Endothelial cell of umbilical vein (primary cell): Measurements from ENCODE around the gene RASIP1. TPM values are rescaled to one million over a fixed set of nuclear protein-coding genes. Genes with fewer than 3 reads are reported as not detected.

ENCODE experiments used
- BruUV-seq: library from RNA; stranded (reverse); fragments of 400-500 nt; replicated peaks from 2 replicates; lab custom pipeline; 2021; lab: Mats Ljungman, UMichigan
- CTCF ChIA-PET: fragments of 300-600, 350-600 bp; sonication (Branson Sonifier 250); formaldehyde crosslinking; loops from one replicate; lab custom pipeline; 2021; ENCODE audit warnings: antibody characterized with exemption, inconsistent platforms; lab: Charles Lee
- POLR2A ChIA-PET: fragments of 300-600, 350-600 bp; sonication (Branson Sonifier 250); formaldehyde crosslinking; loops from one replicate; lab custom pipeline; 2021; ENCODE audit warnings: antibody characterized with exemption, inconsistent platforms; lab: Charles Lee
- DNase-seq: peaks from one replicate; pipeline ENCODE4 v3.0.0-alpha.2; 2011; ENCODE audit warnings: low read depth, low spot score
- FAIRE-seq: peaks from 2 replicates; lab custom pipeline; 2011; peaks lifted over from hg19 to GRCh38; lab: Jason Lieb, UNC
- H2AFZ ChIP-seq: 2 replicates; pipeline ENCODE4 v1.6.0; 2012; ENCODE audit warnings: low read depth, low read length, control low read depth, inconsistent platforms
- H3K27ac ChIP-seq: 2 replicates; pipeline ENCODE4 v1.5.1; 2011; ENCODE audit warnings: low read depth, mild to moderate bottlenecking, control low read depth, low read length, moderate library complexity; ENCODE audit not compliant: insufficient read depth
- H3K27me3 ChIP-seq, 2 experiments: 2 replicates each; pipeline versions ENCODE4 v1.6.0 to v1.6.1; 2011; ENCODE audit warnings: low read length in 2 of 2, mixed read lengths in 1 of 2; ENCODE audit not compliant: control insufficient read depth in 2 of 2, insufficient read depth in 2 of 2
- H3K36me3 ChIP-seq, 2 experiments: 2 replicates in 1 of 2; 3 replicates in 1 of 2; pipeline ENCODE4 v1.5.1; 2011; ENCODE audit warnings: low read length in 2 of 2, mild to moderate bottlenecking in 1 of 2, moderate library complexity in 1 of 2; ENCODE audit not compliant: control insufficient read depth in 2 of 2, insufficient read depth in 2 of 2; ENCODE audit errors: extremely low read depth in 1 of 2
- H3K4me1 ChIP-seq: 3 replicates; pipeline ENCODE4 v1.5.1; 2011; ENCODE audit warnings: mild to moderate bottlenecking, low read length; ENCODE audit not compliant: control insufficient read depth, insufficient read depth; ENCODE audit errors: extremely low read depth
- H3K4me2 ChIP-seq: 2 replicates; pipeline ENCODE4 v1.6.1; 2011; ENCODE audit warnings: low read length, control low read depth, mixed read lengths; ENCODE audit not compliant: insufficient read depth
- H3K4me3 ChIP-seq, 3 experiments: fragments of 200-600 bp in 1 of 3; sonication (generic), shearing (Covaris generic) in 1 of 3; replicated peaks in 1 of 3; 2 replicates each; pipeline ENCODE4 v1.5.1; 2011 to 2016; ENCODE audit warnings: control low read depth in 3 of 3, low read length in 3 of 3, mild to moderate bottlenecking in 2 of 3, inconsistent platforms in 1 of 3, low read depth in 1 of 3, moderate library complexity in 1 of 3; ENCODE audit not compliant: insufficient read depth in 1 of 3
- H3K79me2 ChIP-seq: 2 replicates; pipeline ENCODE4 v1.6.0; 2012; ENCODE audit warnings: low read length, inconsistent platforms; ENCODE audit not compliant: control insufficient read depth, insufficient read depth
- H3K9ac ChIP-seq: replicated peaks from 2 replicates; pipeline ENCODE3; 2011; ENCODE audit warnings: low read length, control low read depth; ENCODE audit not compliant: insufficient read depth; ENCODE audit errors: extremely low read depth
- H3K9me1 ChIP-seq: replicated peaks from 3 replicates; pipeline ENCODE4 v1.6.0; 2011; ENCODE audit warnings: mild to moderate bottlenecking, low read length; ENCODE audit not compliant: control insufficient read depth, insufficient read depth; ENCODE audit errors: extremely low read depth
- H3K9me3 ChIP-seq: replicated peaks from 2 replicates; pipeline ENCODE4 v1.5.1; 2012; ENCODE audit warnings: low read length, inconsistent platforms; ENCODE audit not compliant: control insufficient read depth, insufficient read depth
- H4K20me1 ChIP-seq: replicated peaks from 2 replicates; pipeline ENCODE3; 2011; ENCODE audit warnings: mild to moderate bottlenecking, low read length; ENCODE audit not compliant: control insufficient read depth, insufficient read depth; ENCODE audit errors: extremely low read depth
- EZH2 ChIP-seq: IDR thresholded peaks from 2 replicates; pipeline ENCODE4 v1.6.1; 2012; ENCODE audit warnings: borderline replicate concordance, low read depth, mild to moderate bottlenecking, moderate library complexity, low read length, inconsistent platforms; ENCODE audit not compliant: severe bottlenecking
- FOS ChIP-seq: IDR thresholded peaks from 2 replicates; pipeline ENCODE4 v1.6.1; 2011; ENCODE audit warnings: mild to moderate bottlenecking, low read length, moderate library complexity, borderline replicate concordance; ENCODE audit not compliant: insufficient read depth
- GATA2 ChIP-seq: IDR thresholded peaks from 2 replicates; pipeline ENCODE4 v1.7.0; 2011; ENCODE audit warnings: low read depth, mild to moderate bottlenecking, moderate library complexity, mixed read lengths, low read length; ENCODE audit not compliant: insufficient read length, insufficient read depth
- JUN ChIP-seq: IDR thresholded peaks from 2 replicates; pipeline ENCODE4 v1.6.1; 2011; ENCODE audit warnings: borderline replicate concordance, low read depth; ENCODE audit not compliant: insufficient read length, insufficient read depth
- MYC ChIP-seq: IDR thresholded peaks from one replicate; pipeline ENCODE4 v1.6.1; 2011; ENCODE audit warnings: mild to moderate bottlenecking, low read depth, low read length
- POLR2A ChIP-seq: IDR thresholded peaks from 2 replicates; pipeline ENCODE4 v1.6.1; 2012; ENCODE audit warnings: low read depth, mild to moderate bottlenecking, control low read depth, low read length
- POLR2AphosphoS5 ChIP-seq: IDR thresholded peaks from 2 replicates; pipeline ENCODE4 v1.6.1; 2012; ENCODE audit warnings: low read depth, mild to moderate bottlenecking, control low read depth, low read length, moderate library complexity; ENCODE audit not compliant: insufficient read depth
- dilution Hi-C: fragments of 300-500 bp; cut with MboI; formaldehyde crosslinking; loops from one replicate; pipeline ENCODE4 v1.15.0; 2019; ENCODE audit warnings: low sequenced_read_pairs; ENCODE audit not compliant: extremely low pct_ligation_motif_present
- intact Hi-C: fragments of 100-400 bp; cut with micrococcal nuclease; formaldehyde crosslinking; loops from one replicate; pipeline ENCODE4 v1.10.0; 2022
- polyA plus RNA-seq, 4 experiments: library from polyadenylated mRNA; depleted of rRNA in 3 of 4; stranded (reverse) in 3 of 4; unstranded in 1 of 4; fragments of >200 nt; gene quantifications; 2 replicates each; pipeline versions ENCODE4 v1.2.1 to v1.2.3, GENCODE V29; 2011 to 2012; ENCODE audit warnings: missing spikeins in 1 of 4
- total RNA-seq: library from RNA; stranded (reverse); gene quantifications from 2 replicates; pipeline ENCODE4 v1.2.3, GENCODE V29; 2021
- TF ChIP-seq, protein P1 (sequence below): IDR thresholded peaks from 2 replicates; pipeline ENCODE4 v1.6.1; 2011; ENCODE audit not compliant: insufficient read depth, insufficient read length
- TF ChIP-seq, protein P2 (sequence below), 2 donors: IDR thresholded peaks; 1 replicate in 1 of 2; 2 replicates in 1 of 2; pipeline ENCODE4 v1.5.1; 2011; ENCODE audit warnings: low read length in 2 of 2, mild to moderate bottlenecking in 2 of 2, moderate library complexity in 2 of 2, control low read depth in 1 of 2, inconsistent platforms in 1 of 2, low read depth in 1 of 2; ENCODE audit not compliant: insufficient read depth in 1 of 2; ENCODE audit errors: extremely low read depth in 1 of 2

Gene RASIP1
- total and polyA plus RNA-seq, 2 donors (not counting 3 experiments of a cell fraction or from before 2014, with no cell fraction given) = 66.2 to 82.1 TPM

DNA sequence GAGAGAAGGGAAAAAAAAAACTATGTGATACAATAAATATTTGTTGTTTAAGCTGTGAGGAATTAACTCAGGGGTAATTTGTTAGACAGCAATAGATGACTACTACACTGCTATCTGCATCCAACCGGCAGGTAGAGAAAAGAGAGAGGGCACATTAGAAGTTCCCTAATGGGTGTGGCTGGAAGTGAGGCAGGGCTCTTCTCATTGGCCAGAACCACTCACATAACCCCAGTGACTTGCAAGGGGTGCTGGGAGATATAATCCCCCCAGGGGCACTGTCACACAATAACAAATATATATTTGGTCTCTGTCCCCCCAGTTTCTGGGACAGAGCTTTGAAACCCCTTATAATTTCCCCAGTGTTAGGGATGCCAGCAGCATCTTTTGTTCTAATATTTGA, 39.2 kb upstream of the RASIP1 start:
- Histone ChIP-seq H3K36me3 (no peaks in the 10 kb centered on the region), H3K79me2 (no peaks in the 10 kb centered on the region), H3K27ac (no peak overlapping the region), H3K9me3 (no peaks in the 10 kb centered on the region), H3K4me2 (no peak overlapping the region), H4K20me1 (no peaks in the 10 kb centered on the region), H3K9ac (no peak overlapping the region), H3K9me1 (no peaks in the 10 kb centered on the region), H3K4me1 (peaks cover 9% of the 10 kb centered on the region), H3K27me3 (no peaks in the 10 kb centered on the region), H2AFZ (no peak overlapping the region), H3K4me3 (no peak overlapping the region)
- POLR2A ChIA-PET = no interaction called here
- no TSS peak for BruUV-seq
- FAIRE-seq (no peak), DNase-seq (no peak)
- CTCF ChIA-PET = interaction anchor here (1.4 to 2.8 kb wide), 3 partner anchors 8 to 191 kb away, joined by 6 to 9 read pairs (median 8); no protein-coding TSS in a partner anchor
- intact Hi-C loops = loop anchor here (2.0 kb wide), 1 partner anchor 39 kb away; the partner anchor contains the start of gene RASIP1
- dilution Hi-C loops = no loop called here
- no peak for TF ChIP-seq POLR2A
- TF ChIP-seq, protein P1, sequence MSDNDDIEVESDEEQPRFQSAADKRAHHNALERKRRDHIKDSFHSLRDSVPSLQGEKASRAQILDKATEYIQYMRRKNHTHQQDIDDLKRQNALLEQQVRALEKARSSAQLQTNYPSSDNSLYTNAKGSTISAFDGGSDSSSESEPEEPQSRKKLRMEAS = no peak
- no peak for TF ChIP-seq EZH2
- TF ChIP-seq, protein P2, sequence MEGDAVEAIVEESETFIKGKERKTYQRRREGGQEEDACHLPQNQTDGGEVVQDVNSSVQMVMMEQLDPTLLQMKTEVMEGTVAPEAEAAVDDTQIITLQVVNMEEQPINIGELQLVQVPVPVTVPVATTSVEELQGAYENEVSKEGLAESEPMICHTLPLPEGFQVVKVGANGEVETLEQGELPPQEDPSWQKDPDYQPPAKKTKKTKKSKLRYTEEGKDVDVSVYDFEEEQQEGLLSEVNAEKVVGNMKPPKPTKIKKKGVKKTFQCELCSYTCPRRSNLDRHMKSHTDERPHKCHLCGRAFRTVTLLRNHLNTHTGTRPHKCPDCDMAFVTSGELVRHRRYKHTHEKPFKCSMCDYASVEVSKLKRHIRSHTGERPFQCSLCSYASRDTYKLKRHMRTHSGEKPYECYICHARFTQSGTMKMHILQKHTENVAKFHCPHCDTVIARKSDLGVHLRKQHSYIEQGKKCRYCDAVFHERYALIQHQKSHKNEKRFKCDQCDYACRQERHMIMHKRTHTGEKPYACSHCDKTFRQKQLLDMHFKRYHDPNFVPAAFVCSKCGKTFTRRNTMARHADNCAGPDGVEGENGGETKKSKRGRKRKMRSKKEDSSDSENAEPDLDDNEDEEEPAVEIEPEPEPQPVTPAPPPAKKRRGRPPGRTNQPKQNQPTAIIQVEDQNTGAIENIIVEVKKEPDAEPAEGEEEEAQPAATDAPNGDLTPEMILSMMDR (IDR thresholded peaks at IDR 0.05; ENCODE audit: extremely low read depth in 1 of 2, insufficient read depth in 1 of 2, low read depth in 1 of 2, low read length in 2 of 2) = no peak
- no peak for TF ChIP-seq POLR2AphosphoS5
- no peak for TF ChIP-seq FOS
- no peak for TF ChIP-seq MYC
- no peak for TF ChIP-seq GATA2
- no peak for TF ChIP-seq JUN
